GM21825 (cell line): ENCODE measurements around the gene EXOC2.
"Not testable (repeated sequence)": the region's sequence is repeated elsewhere in the genome, so short reads cannot be mapped to it uniquely, and the experiment has no call there.

ENCODE experiments used
- ATAC-seq: cut with Tn5 transposase; IDR thresholded peaks from one replicate; pipeline ENCODE4 v1.9.1; 2021; ENCODE audit warnings: mild to moderate bottlenecking, moderate library complexity; ENCODE audit not compliant: unreplicated experiment

Gene EXOC2

GRCh38 chr6:593139-593906 is 99.6 kb downstream of the EXOC2 start:
- ATAC-seq, result no peak

GRCh38 chr6:589090-589489 is 103.8 kb downstream of the EXOC2 start:
- ATAC-seq, result no peak

- no peak for ATAC-seq
Measured at GRCh38 chr6:586553-586952, 106.4 kb downstream of the EXOC2 start.

- ATAC-seq, result no peak
Measured at GRCh38 chr6:583635-584034, 109.3 kb downstream of the EXOC2 start.

- ATAC-seq, result no peak
Measured at GRCh38 chr6:583116-583515, 109.8 kb downstream of the EXOC2 start.

GRCh38 chr6:582370-582769 is 110.6 kb downstream of the EXOC2 start:
- ATAC-seq, result no peak

- no peak for ATAC-seq
Measured at GRCh38 chr6:579339-579738, 113.6 kb downstream of the EXOC2 start.

- no peak for ATAC-seq
Measured at GRCh38 chr6:572596-573265, 120.2 kb downstream of the EXOC2 start.

GRCh38 chr6:571892-572291 is 121.0 kb downstream of the EXOC2 start:
- ATAC-seq, result no peak

GRCh38 chr6:570825-571224 is 122.1 kb downstream of the EXOC2 start:
- ATAC-seq, result no peak

- no peak for ATAC-seq
Measured at GRCh38 chr6:568954-569523, 123.9 kb downstream of the EXOC2 start.

GRCh38 chr6:568085-568484 is 124.9 kb downstream of the EXOC2 start:
- no peak for ATAC-seq

- no peak for ATAC-seq
Measured at GRCh38 chr6:563863-564262, 129.1 kb downstream of the EXOC2 start.

GRCh38 chr6:562052-562676 is 130.8 kb downstream of the EXOC2 start:
- no peak for ATAC-seq

- ATAC-seq, result not testable (repeated sequence)
Measured at GRCh38 chr6:561335-561734, 131.6 kb downstream of the EXOC2 start.

- ATAC-seq, result no peak
Measured at GRCh38 chr6:558959-559358, 134.0 kb downstream of the EXOC2 start.

GRCh38 chr6:558089-558488 is 134.8 kb downstream of the EXOC2 start:
- ATAC-seq, result no peak

GRCh38 chr6:551829-552350 is 141.0 kb downstream of the EXOC2 start:
- ATAC-seq, result no peak

- ATAC-seq, result no peak
Measured at GRCh38 chr6:551405-551804, 141.5 kb downstream of the EXOC2 start.

- no peak for ATAC-seq
Measured at GRCh38 chr6:549906-550305, 143.0 kb downstream of the EXOC2 start.

- ATAC-seq, result no peak
Measured at GRCh38 chr6:548517-548916, 144.4 kb downstream of the EXOC2 start.

- no peak for ATAC-seq
Measured at GRCh38 chr6:548091-548490, 144.8 kb downstream of the EXOC2 start.
